Measurements from ENCODE around the gene MYO1A.
A peak's percentile ranks its signal among the peaks of the same experiment; 100 is the strongest.
"Not testable (repeated sequence)": the region's sequence is repeated elsewhere in the genome, so short reads cannot be mapped to it uniquely, and the experiment has no call there.

The MYO1A gene

GRCh38 chr12:56996793-56997545 lies 53.0 kb downstream of the MYO1A start:
- DNase-seq (ENCODE audit: low read depth in 2 of 2, low spot score in 1 of 2): no peak

- DNase-seq (ENCODE audit: low read depth in 2 of 2, low spot score in 1 of 2): no peak
These were observed 53.9 kb downstream of the MYO1A start for GRCh38 chr12:56995930-56996496.

GRCh38 chr12:56995201-56995929 lies 54.6 kb downstream of the MYO1A start:
- no peak for DNase-seq (ENCODE audit: low read depth in 2 of 2, low spot score in 1 of 2)

GRCh38 chr12:56994231-56994746 lies 55.6 kb downstream of the MYO1A start:
- DNase-seq (ENCODE audit: low read depth in 2 of 2, low spot score in 1 of 2): no peak

DNA sequence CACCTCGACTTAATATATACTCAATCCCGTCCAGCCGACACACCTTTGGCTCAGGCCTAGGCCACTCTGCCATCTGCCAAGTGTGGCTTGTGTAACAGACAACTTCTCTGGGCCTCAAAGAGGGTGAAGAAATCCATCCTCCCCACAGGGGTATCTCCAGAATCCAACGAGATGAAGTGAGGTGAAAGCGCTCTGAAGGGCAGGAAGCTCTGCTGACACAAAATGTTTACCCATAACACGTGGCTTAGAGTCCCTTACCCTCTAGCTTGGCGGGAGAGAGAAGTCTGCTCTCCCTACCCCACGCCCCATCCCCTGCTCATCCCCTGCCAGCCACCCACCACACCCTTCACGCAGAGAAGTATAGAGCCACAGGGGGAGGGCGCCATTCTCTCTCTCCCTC lies 56.6 kb downstream of the MYO1A start:
- no peak for DNase-seq (ENCODE audit: low read depth in 2 of 2, low spot score in 1 of 2)

- DNase-seq (ENCODE audit: low read depth in 2 of 2, low spot score in 1 of 2): no peak
These were observed 58.3 kb downstream of the MYO1A start for GRCh38 chr12:56991319-56992246.

DNA sequence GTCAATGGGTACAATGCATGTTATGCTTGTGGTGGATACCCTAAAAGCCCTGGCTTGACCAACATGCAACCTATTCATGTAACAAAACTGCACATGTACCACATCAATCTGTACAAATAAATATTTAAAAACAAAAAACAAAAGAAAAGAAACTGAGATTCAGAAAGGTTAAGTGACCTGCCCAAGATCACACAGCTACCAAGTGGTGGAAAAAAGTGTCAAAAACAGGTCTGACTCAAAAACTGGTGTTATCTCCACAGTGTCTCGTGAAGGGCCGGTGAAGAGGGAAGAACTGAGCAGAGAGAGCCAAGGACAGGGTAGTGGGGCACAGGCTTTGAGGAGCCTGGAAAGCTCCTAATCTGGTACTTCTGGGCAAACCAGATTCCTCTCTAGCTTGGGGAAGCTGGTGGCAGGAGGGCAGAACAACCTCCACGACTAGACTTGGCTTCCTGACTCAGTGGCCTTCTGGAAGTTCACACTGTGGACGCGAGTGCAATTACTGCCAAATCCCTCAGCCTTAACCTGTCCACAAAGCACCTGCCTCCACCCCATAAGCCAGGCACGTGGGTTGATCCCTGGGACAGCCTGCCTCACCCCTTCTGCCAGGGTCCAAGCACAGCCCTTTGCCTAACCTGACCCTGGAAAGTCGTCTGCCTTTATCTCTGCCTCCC lies 59.1 kb downstream of the MYO1A start:
- no peak for DNase-seq (ENCODE audit: low read depth in 2 of 2, low spot score in 1 of 2)

DNA sequence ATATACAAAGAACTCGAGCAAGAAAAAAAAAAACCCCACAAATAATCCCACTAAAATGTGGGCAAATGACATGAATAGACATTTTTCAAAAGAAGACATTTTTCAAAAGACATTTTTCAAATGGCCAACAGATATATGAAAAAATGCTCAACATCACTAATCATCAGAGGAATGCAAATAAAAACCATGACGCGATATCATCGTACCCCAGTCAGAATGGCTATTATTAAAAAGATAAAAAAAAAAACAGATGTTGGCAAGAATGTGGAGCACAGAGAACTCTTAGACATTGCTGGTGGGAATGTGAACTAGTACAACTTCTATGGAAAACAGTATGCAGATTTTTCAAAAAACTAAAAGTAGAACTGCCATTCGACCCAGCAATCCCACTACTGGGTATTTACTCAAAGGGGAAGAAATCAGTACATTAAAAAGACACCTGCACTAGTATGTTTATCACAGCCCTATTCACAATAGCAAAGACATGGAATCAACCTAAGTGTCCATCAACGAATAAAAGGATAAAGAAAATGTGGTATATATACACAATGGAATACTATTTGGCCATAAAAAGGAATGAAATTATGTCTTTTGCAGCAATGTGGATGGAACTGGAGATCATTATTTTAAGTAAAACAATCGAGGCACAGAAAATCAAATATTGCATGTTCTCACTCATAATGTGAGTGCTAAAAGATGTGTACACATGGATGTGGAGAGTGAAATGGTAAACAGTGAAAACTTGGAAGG lies 59.9 kb downstream of the MYO1A start:
- DNase-seq (ENCODE audit: low read depth in 2 of 2, low spot score in 1 of 2): no peak

- no peak for DNase-seq (ENCODE audit: low read depth in 2 of 2, low spot score in 1 of 2)
These were observed 61.7 kb downstream of the MYO1A start for GRCh38 chr12:56988207-56988739.

GRCh38 chr12:56987551-56988053 lies 62.3 kb downstream of the MYO1A start:
- DNase-seq (ENCODE audit: low read depth in 2 of 2, low spot score in 1 of 2): peak; percentile 41 to 56

DNA sequence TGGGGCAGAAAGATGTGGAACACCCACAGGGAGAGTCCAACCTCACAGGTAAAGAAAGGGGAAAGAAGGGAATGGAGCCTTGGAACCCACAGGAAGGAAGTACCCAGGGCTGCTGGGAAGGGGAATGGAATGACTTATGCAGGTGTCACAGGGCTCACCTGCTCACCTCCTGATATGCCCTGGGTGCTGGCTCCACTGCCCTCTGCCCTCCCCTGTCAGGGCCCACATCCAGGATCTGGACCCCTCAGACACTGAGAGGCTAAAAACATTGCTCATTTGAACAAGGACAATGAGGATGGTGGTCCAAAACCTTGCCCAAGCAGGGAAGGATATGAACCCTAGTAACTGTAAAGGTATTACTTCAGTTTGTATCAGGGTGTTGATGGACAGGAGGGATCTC lies 62.9 kb downstream of the MYO1A start:
- DNase-seq (ENCODE audit: low read depth in 2 of 2, low spot score in 1 of 2): no peak

DNA sequence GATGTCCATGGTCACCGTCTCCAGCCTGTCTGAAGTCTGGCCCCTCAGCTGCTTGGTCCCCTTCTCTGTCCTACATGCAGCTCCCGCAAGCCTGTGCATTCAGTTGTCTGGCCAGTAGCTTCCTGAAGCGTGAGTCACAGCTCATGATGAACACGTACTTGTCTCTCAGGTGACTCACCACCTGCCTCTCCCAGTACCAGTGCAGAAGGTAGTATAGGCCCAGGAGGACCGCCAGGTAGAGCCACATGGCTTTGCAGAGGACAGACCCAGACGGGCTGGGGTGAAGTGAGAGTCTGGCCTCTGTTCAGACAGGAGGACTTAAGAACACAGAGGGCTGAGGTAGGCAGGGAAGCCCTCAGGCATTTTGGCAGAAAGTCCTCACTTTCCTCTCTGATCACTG lies 64.2 kb downstream of the MYO1A start:
- not testable (repeated sequence) for DNase-seq (ENCODE audit: low read depth in 2 of 2, low spot score in 1 of 2)

GRCh38 chr12:56983386-56983785 lies 66.5 kb downstream of the MYO1A start:
- no peak for DNase-seq (ENCODE audit: low read depth in 2 of 2, low spot score in 1 of 2)

GRCh38 chr12:56982578-56983236 lies 67.2 kb downstream of the MYO1A start:
- not testable (repeated sequence) for DNase-seq (ENCODE audit: low read depth in 2 of 2, low spot score in 1 of 2)

DNA sequence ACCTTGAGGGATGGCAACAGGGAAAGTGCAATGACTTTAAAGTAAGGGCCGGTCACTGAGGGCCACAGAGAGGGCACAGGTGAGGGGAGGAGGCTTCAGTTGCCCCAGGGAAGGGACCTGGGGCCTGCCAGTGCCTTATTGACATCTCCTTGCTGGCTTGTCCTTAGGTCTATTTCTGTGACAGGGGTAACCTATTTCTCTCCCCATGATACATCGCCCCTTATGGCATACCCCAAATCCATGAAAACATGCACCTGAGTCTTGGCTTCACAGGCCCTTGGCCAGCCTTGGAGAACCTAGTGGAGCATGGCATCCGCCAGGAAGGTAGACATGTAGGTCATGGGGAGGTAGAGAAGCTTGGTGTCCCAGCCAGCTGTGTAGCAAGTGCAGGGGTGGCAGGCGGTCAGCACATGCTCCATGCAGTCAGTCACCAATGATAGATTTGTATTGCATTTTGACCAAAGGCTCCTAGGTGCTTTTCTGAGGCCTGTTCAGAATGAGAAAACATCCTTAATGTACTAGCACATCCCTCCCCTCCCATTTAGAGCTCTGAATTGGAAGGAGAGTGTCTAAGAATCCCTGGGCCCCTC lies 68.9 kb downstream of the MYO1A start:
- DNase-seq (ENCODE audit: low read depth in 2 of 2, low spot score in 1 of 2): no peak

GRCh38 chr12:56980268-56980667 lies 69.7 kb downstream of the MYO1A start:
- DNase-seq (ENCODE audit: low read depth in 2 of 2, low spot score in 1 of 2): no peak

DNA sequence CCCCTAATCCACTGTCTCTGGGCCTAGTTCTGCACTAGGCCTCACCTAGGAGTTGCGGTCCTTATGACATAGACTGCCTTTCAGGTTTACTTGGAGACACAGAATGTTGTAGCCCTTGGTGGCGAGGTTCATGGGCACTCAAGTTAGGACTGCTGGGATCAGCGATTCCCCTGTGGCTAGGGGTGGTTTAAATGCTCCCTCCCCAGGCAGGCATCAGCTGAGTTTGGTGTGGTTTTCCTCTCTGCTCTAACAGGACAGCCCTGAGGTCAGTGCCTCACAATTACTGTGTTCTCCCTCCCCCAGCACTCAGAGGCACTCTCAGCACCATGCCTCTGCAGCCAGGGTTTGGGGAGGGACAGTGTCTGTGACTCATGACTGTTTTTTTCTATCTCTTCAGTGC lies 70.3 kb downstream of the MYO1A start:
- DNase-seq (ENCODE audit: low read depth in 2 of 2, low spot score in 1 of 2): no peak

Data from stimulated activated CD8-positive, alpha-beta memory T cell treated with anti-CD3 and anti-CD28 coated beads, Interleukin-4, amount 100 ng/mL, for 4 hours (primary cell).